ENCODE data around the gene ZNF892. TPM values are rescaled to one million over a fixed set of nuclear protein-coding genes. Genes with fewer than 3 reads are reported as not detected.
A peak's percentile ranks its signal among the peaks of the same experiment; 100 is the strongest.

The ZNF892 gene
- total and polyA plus RNA-seq, 2 of the 13 experiments (the other 11 are each of a cell fraction or from before 2014, with no cell fraction given), result not detected

DNA sequence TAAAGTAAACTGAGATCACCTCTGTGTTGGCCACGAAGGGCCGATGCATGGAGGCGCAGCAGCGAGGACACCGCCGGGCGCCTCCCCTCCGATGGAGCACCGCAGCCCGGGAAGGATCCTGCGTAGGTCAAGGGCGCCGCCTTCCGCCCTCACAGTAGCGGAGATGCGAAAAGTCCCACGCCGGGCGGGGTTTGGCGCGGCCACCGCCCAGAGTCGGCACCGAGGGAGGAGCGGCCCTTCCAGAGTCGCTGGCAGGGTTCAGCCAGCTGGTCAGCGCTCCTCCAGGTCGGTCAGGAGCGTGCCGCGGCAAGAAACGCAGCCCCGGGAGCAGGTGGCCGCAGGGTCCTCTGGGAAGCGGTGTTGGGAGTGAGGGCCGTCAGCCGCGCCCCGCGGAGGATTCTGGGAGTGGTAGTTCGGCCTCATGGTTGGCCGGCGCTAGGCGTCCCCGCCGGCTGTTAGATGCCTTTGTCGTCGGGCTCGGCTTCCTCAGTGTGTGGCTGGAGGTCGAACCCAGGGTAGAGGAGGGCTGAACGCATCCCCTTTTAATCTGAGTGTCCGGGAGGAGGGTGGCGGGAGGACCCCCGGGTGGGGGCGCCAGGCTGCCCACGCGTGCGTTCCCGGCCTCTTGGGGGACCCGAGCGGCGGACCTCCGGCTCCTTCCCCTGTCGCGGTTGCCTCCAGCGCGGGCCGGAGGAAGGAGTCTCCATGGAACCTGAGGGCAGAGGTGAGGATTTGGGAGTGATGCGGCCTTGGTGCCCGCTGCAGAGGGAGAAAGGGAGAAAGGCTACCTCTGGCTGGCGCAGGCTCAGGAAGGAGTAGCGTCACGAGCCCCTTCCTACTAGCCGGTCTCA is at the start of gene ZNF892 (continued):
- TF ChIP-seq, protein P1, sequence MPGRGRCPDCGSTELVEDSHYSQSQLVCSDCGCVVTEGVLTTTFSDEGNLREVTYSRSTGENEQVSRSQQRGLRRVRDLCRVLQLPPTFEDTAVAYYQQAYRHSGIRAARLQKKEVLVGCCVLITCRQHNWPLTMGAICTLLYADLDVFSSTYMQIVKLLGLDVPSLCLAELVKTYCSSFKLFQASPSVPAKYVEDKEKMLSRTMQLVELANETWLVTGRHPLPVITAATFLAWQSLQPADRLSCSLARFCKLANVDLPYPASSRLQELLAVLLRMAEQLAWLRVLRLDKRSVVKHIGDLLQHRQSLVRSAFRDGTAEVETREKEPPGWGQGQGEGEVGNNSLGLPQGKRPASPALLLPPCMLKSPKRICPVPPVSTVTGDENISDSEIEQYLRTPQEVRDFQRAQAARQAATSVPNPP (CRISPR knock-in tag; IDR thresholded peaks at IDR 0.05), result 0 out of 2 replicates have a peak, but pooled peaks have one; percentile 66
- TF ChIP-seq ZFP90 (CRISPR knock-in tag; IDR thresholded peaks at IDR 0.05; ENCODE audit: borderline replicate concordance) (no peak), HOXA7 (CRISPR knock-in tag; IDR thresholded peaks at IDR 0.05) (no peak), CREM (IDR thresholded peaks at IDR 0.05) (0 out of 2 replicates have a peak, but pooled peaks have one; percentile 19), CREM (CRISPR knock-in tag; IDR thresholded peaks at IDR 0.05) (no peak), SALL1 (CRISPR knock-in tag; IDR thresholded peaks at IDR 0.05) (peak; percentile 68), ZNF17 (CRISPR knock-in tag; IDR thresholded peaks at IDR 0.05) (no peak), ZFP36L2 (CRISPR knock-in tag; IDR thresholded peaks at IDR 0.05) (no peak), ZNF619 (CRISPR knock-in tag; IDR thresholded peaks at IDR 0.05) (no peak), KAT7 (CRISPR knock-in tag; IDR thresholded peaks at IDR 0.05; ENCODE audit: borderline replicate concordance) (no peak), ATRX (CRISPR knock-in tag; IDR thresholded peaks at IDR 0.05; ENCODE audit: borderline replicate concordance) (no peak), TAF1 (CRISPR knock-in tag; IDR thresholded peaks at IDR 0.05) (peak; percentile 37; the same call in 1 of the 2 replicates), CHD2 (IDR thresholded peaks at IDR 0.05; ENCODE audit: low read depth, low read length) (no peak)
- TF ChIP-seq, protein P2, sequence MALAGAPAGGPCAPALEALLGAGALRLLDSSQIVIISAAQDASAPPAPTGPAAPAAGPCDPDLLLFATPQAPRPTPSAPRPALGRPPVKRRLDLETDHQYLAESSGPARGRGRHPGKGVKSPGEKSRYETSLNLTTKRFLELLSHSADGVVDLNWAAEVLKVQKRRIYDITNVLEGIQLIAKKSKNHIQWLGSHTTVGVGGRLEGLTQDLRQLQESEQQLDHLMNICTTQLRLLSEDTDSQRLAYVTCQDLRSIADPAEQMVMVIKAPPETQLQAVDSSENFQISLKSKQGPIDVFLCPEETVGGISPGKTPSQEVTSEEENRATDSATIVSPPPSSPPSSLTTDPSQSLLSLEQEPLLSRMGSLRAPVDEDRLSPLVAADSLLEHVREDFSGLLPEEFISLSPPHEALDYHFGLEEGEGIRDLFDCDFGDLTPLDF (CRISPR knock-in tag; IDR thresholded peaks at IDR 0.05), result 0 out of 2 replicates have a peak, but pooled peaks have one; percentile 28
- TF ChIP-seq, protein P3, sequence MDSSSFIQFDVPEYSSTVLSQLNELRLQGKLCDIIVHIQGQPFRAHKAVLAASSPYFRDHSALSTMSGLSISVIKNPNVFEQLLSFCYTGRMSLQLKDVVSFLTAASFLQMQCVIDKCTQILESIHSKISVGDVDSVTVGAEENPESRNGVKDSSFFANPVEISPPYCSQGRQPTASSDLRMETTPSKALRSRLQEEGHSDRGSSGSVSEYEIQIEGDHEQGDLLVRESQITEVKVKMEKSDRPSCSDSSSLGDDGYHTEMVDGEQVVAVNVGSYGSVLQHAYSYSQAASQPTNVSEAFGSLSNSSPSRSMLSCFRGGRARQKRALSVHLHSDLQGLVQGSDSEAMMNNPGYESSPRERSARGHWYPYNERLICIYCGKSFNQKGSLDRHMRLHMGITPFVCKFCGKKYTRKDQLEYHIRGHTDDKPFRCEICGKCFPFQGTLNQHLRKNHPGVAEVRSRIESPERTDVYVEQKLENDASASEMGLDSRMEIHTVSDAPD (CRISPR knock-in tag; IDR thresholded peaks at IDR 0.05), result 0 out of 2 replicates have a peak, but pooled peaks have one; percentile 16
- TF ChIP-seq, protein P4, sequence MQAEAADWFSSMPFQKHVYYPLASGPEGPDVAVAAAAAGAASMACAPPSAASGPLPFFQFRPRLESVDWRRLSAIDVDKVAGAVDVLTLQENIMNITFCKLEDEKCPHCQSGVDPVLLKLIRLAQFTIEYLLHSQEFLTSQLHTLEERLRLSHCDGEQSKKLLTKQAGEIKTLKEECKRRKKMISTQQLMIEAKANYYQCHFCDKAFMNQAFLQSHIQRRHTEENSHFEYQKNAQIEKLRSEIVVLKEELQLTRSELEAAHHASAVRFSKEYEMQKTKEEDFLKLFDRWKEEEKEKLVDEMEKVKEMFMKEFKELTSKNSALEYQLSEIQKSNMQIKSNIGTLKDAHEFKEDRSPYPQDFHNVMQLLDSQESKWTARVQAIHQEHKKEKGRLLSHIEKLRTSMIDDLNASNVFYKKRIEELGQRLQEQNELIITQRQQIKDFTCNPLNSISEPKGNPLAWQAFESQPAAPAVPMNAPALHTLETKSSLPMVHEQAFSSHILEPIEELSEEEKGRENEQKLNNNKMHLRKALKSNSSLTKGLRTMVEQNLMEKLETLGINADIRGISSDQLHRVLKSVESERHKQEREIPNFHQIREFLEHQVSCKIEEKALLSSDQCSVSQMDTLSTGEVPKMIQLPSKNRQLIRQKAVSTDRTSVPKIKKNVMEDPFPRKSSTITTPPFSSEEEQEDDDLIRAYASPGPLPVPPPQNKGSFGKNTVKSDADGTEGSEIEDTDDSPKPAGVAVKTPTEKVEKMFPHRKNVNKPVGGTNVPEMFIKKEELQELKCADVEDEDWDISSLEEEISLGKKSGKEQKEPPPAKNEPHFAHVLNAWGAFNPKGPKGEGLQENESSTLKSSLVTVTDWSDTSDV (CRISPR knock-in tag; IDR thresholded peaks at IDR 0.05), result 0 out of 2 replicates have a peak, but pooled peaks have one; percentile 13
- TF ChIP-seq, protein P5, sequence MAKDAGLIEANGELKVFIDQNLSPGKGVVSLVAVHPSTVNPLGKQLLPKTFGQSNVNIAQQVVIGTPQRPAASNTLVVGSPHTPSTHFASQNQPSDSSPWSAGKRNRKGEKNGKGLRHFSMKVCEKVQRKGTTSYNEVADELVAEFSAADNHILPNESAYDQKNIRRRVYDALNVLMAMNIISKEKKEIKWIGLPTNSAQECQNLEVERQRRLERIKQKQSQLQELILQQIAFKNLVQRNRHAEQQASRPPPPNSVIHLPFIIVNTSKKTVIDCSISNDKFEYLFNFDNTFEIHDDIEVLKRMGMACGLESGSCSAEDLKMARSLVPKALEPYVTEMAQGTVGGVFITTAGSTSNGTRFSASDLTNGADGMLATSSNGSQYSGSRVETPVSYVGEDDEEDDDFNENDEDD (CRISPR knock-in tag; IDR thresholded peaks at IDR 0.05; ENCODE audit: borderline replicate concordance), result no peak; the same call in 1 of the 2 replicates
